HCEC 1CT (cell line): ENCODE data around the gene CREB3L2.
"Not testable (repeated sequence)": the region's sequence is repeated elsewhere in the genome, so short reads cannot be mapped to it uniquely, and the experiment has no call there.

ENCODE experiments used
- DNase-seq: peaks from one replicate; pipeline ENCODE4 v3.0.0-alpha.2; 2017

CREB3L2 gene

GRCh38 chr7:137930581-137930980, 71.3 kb downstream of the CREB3L2 start:
- peak; percentile 97 for DNase-seq

DNA sequence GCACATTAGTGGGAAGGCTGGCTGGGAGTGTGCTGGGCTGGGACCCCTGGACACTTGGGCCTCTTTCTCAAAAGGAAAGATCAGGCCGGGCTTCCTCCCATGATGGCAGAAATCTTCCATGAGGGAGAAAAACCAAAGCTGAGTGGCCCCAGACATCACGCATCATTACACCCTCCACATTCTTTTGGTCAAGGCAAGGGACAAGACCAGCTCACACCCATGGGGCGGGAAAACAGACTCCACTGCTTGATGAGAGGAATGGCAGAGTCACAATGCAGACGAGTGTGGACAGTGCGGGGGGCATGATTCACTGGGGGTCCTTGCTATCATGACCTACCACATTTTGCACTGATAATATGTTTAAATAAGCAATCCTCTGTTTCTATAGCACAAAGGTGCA, 73.3 kb downstream of the CREB3L2 start:
- no peak for DNase-seq

DNA sequence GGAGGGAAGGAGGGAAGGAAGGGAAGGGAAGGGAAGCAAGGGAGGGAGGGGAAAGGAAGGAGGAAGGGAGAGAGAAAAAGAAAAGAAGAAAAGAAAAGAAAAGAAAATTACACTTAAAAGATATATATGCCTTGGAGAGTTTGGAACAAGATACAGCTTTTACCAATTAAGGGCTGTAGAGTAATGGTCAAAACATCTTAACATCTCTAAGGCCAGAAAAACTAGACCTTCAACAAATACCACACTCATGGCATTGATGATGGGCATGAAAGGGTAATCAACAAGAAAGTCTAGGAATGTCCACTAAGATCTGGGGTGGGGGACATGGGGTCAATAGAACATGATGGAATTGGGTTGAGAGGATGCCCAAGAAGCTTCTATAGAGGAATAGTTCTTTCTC, 74.5 kb downstream of the CREB3L2 start:
- no peak for DNase-seq

DNA sequence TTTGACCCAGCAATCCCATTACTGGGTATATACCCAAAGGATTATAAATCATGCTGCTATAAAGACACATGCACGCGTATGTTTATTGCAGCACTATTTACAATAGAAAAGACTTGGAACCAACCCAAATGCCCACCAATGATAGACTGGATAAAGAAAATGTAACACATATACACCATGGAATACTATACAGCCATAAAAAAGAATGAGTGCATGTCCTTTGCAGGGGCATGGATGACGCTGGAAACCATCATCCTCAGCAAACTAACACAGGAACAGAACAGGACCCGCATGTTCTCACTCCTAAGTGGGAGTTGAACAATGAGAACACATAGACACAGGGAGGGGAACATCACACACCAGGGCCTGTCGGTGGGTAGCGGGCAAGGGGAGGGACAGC, 75.7 kb downstream of the CREB3L2 start:
- not testable (repeated sequence) for DNase-seq

DNA sequence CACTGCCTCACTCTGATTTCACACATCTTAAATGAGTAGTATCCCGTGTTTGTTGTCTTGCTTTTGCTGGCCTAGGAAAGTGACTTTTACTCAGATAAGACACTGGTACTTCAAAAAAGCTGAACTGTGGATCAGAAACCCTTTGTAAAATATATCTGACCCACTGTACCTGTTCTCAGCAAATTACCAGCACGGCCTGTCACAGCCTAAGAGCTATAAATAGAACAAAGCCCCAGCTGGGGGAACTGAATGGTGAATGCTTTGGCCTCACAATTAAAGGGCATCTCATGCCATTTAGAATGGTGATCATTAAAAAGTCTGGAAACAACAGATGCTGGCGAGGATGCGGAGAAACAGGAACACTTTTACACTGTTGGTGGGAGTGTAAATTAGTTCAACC, 76.1 kb downstream of the CREB3L2 start:
- no peak for DNase-seq

- DNase-seq = no peak
Measured at GRCh38 chr7:137925091-137925490, 76.8 kb downstream of the CREB3L2 start.

DNA sequence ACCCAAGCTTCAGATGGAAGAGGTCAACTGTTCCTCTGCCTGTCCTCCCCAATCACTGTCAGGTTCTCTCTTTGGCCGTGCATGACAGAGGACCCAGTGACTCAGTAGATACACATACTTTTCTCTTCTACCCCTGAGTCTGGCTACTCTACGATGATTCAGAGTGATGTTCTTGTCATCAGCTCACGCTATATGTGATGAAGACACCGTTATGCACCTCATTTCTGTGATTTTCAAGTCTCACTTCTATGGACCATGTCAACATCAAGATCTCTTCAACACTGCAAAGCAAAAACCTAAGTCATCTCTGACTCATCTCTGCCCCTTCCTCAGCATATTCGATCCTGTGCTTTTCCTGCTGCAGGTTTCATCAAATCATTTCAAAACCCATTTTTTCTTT, 78.5 kb downstream of the CREB3L2 start:
- peak; percentile 92 for DNase-seq

DNA sequence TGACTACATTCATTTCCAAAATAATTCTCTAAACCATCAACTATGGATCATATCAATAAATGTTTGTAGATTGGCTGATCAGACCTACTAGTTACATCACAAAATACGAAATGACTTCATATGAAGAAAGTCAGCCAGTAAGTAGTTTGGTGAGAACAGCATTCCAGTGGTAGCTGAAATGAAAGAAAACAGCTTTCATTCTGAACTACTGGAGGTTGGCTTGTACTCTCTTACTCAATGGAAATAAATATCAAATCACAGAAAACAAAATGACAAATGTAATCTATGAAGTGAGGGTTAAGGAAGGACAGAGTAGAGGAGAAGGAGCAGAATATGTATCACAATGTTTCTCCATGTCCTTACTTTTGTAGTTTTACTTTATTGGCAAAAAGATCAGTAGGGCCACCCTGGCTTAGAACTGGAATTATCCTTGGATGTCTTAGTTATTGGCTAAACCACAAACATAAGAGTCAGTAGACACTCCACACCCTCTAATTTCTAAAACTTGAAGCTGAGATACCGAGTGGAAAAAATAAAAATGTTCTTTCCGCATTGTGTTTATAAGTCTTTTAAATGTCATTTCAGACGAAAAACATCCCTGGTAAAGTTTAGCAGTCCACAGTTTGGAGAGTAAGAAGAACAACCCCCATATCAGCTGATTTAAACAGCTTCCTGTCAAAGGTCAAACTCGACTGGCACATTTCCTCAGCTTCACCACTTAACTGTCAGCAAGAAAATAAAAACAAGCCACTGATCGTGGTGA, 81.1 kb downstream of the CREB3L2 start:
- no peak for DNase-seq

- DNase-seq = no peak
Measured at GRCh38 chr7:137919987-137920386, 81.9 kb downstream of the CREB3L2 start.

- DNase-seq = no peak
Measured at GRCh38 chr7:137916980-137917645, 84.8 kb downstream of the CREB3L2 start.

DNA sequence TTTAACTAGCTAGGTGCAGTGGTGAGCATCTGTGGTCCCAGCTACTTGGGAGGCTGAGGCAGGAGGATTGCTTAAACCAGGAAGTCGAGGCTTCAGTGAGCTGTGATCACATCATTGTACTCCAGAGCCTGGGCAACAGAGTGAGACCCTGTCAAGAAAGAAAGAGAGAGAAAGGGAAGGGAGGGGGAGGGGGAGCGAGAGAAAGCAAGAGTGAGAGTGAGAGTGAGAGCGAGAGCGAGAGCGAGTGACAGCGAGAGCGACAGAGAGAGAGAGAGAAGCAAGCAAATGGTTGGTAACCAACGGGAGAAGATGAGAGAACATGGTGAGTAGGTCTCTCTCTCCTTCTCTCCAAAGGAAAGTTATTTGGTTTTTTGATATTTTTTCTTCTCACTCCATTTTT, 85.3 kb downstream of the CREB3L2 start:
- DNase-seq = no peak

- DNase-seq = no peak
Measured at GRCh38 chr7:137915266-137915665, 86.6 kb downstream of the CREB3L2 start.

GRCh38 chr7:137913985-137914384, 87.9 kb downstream of the CREB3L2 start:
- no peak for DNase-seq

DNA sequence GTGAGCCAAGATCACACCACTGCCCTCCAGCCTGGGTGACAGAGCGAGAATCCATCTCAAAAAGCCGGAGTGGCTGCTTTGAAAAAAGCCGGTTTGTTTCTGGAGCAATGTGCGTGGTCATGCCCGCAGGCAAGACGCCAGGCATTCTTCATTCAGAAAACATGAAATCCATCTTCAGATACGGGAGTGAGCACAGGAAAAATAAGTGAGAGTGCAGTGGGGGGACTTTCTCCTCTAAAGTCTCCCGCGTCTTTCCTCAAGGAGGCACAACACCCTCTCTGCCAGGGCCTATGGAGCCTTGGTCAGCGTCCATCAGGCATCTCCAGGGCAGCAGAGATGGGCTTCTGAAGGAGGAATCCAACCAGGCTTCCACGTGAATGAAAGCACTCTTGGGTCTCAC, 92.8 kb downstream of the CREB3L2 start:
- no peak for DNase-seq

DNA sequence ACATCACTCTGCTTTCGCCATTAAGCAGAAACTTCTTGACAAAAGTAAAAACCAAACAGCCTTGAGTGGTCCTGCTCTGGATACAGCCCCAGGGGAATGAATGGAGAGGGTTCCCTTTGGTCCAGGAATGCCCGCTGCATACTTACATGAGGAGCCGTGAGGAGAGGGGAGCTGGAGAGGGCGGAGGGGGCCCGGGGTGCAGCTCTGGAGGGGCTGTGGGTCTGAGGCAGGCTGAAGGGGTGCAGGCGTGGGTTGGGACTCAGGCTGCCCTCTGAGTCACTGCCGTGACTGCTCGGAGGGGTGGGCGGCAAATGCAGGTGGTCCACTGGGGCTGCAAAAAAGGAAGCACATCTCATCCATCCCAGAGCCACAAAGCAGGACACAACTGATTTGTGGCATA, 93.8 kb downstream of the CREB3L2 start:
- no peak for DNase-seq

- DNase-seq = not testable (repeated sequence)
Measured at GRCh38 chr7:137906636-137907035, 95.2 kb downstream of the CREB3L2 start.

GRCh38 chr7:137904833-137905232, 97.1 kb downstream of the CREB3L2 start:
- no peak for DNase-seq

GRCh38 chr7:137903382-137904169, 98.3 kb downstream of the CREB3L2 start:
- peak; percentile 77 for DNase-seq

GRCh38 chr7:137900137-137900536, 101.7 kb downstream of the CREB3L2 start:
- DNase-seq = no peak

DNA sequence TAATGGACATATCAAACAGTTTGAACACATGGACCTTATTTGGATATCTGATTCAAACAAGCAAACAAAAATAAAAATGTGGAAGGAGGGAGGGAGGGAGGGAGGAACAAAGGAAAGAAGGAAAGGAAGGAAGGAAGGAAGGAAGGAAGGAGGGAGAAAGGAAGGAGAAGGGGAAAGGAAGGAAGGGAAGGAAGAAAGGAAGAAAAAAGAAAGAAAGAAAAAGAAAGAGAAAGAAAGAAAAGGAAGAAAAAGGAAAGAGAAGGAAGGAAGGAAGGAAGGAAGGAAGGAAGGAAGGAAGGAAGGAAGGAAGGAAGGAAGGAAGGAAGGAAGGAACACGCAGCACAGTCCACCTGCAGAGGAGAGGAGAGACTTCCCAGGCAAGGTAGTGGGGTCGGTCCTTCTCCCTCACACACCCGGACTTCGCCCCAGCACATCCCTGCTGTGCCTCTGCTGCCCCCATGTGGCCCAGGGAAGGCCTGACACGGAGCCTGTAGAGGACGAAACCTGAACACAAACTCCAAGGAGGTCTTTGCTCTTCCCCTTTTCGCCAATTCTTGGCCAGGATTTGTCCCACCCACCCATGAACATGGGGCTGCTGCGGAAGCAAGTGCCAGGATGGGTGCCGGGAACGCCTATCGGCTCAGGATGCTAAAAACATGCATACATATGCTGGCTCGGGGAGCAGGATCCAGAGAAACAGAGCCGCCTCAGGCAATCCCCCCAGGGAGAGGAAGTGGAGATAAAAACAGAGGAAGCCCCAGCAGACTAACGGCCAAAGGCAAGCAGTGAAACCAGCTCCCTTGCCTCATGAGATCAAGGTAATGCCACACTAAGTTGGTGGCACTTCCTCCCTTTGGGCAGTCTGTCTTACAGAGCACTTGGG, 102.8 kb downstream of the CREB3L2 start:
- peak; percentile 61 for DNase-seq

DNA sequence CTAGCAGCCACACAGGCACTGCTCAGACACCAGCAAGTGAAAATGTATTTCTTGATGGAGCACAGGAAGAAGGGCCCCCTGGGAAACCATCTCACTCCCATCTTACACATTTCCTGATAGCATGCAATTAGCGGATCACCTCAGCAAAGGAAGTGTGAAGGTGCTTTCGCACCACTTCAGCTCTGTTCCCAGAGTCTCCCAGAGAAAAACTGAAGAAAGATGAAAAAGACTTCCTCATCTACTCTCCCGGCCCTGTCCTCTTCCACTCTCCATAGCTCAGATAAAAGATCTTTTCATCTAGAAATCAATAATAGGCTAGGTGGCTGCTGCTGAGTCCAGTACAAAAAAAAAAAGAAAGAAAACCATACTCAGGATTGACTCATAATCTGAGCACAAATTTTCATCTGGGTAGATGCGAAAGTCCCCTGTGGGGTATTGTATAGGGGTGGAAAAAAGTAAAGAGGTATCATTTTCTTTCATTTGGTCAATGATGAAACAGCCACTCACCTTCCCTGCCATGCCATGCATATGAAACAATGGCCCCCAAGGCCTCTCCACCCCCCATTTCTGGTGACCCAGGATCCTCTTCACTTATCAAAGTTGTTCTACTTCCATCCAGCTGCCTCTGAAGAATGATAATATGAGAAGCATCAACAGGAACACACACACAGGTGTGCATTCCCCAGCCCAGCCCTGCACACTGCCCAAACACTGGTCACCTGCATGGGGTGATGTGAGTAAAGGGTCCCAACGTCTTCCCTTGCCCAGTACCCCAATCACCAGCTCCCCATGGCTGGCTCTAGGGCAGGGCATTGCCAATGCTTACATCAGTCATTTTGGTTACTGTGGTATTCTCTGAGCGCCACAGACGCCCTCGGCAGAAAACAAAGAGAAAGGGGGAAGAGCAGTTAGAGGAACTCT, 106.3 kb downstream of the CREB3L2 start:
- no peak for DNase-seq
